GM18517 (cell line): ENCODE data around the gene PTPRZ1.
A peak's percentile ranks its signal among the peaks of the same experiment; 100 is the strongest.

Experiments used
- ATAC-seq: cut with Tn5 transposase; IDR thresholded peaks from one replicate; pipeline ENCODE4 v1.9.1; 2021; ENCODE audit warnings: mild to moderate bottlenecking, moderate library complexity; ENCODE audit not compliant: unreplicated experiment

Gene PTPRZ1

DNA sequence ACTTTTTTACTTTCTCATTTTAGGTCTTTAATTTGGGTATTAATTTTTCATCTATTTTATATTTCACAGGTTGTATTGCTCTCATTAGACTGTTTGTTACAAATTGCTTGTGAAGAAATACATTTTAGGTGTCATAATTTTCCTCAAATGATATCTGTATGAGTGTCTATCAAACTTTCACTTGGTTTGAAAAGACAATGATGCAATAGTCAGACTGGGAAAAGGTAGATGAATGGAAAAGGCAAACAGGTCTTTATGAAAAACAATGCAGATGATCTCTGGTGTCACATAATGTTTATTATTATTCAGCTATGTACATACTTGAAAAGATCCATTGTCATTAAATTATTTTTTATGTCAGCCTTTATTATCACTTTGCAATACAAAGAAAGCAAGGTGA, 80.2 kb downstream of the PTPRZ1 start:
- no peak for ATAC-seq

GRCh38 chr7:121953601-121954000, 80.6 kb downstream of the PTPRZ1 start:
- ATAC-seq = no peak

- no peak for ATAC-seq
Measured at GRCh38 chr7:121954803-121955202, 81.8 kb downstream of the PTPRZ1 start.

DNA sequence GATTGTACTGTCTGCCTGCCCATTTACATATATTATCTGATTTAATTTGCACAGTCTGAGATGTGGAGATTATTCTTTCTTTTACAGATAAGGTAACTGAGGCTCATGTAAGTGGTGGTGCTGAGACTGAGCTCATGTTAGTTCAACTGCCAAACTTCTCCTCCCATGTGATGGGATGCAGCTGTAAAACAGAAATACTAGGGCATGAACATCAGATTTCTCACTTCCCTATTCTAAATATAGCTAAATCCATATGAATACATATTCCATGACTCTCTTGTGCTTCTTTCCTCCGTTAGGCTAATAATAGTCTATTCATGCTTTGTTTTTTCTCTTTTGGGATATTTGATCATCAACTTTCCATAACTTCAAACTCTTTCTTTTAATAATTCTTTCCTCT, 84.7 kb downstream of the PTPRZ1 start:
- ATAC-seq = no peak

- no peak for ATAC-seq
Measured at GRCh38 chr7:121960678-121961077, 87.7 kb downstream of the PTPRZ1 start.

GRCh38 chr7:121961089-121961867, 88.3 kb downstream of the PTPRZ1 start:
- ATAC-seq = no peak

DNA sequence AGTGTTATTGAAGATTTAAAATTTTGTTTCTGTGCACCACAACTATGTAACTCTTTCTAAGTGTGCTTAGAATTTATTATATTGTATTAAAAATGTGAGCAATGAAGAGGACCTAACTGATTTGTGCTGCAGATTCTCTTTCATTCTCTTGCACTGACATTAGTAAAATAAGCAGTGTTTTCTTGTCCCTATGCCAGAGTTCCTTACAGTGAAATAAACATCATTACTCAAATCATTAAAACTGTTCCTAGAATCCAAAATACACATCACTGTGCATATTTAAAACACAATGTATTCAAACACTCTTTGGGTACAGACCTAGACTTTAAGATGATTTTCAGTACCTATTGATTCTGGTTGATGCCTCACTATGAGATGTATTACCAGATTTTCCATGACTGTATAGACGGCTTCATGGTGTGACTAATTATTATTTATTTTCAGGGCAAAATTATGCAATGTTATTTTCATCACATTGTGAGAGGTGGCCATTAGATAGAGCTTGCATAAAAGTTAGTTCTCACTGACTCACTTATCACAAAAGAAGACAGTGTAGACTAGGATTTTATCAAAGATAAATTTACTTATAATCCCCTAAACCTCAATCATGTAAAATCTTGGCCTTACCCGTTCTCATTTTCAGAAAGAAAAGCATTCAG, 93.4 kb downstream of the PTPRZ1 start:
- no peak for ATAC-seq

DNA sequence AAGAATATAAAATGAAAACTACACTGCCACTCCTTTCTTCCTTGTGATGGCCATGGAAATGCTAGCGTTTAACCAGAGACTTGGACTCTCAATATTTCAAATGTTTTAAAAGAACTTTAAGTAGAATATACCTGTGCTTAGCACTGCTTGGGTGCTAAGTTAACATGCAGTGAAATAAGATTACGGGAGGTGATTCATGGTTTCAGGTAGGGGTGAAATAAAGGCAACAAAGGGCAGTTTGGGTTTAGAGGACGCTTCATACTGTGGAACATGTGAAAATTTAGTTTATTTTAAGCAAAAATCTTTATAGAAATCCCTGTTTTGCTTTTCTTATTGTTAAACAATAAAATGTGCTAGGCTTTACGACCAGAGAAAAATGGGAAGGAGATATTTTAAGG, 94.0 kb downstream of the PTPRZ1 start:
- ATAC-seq = no peak

- ATAC-seq = no peak
Measured at GRCh38 chr7:121985476-121986030, 112.6 kb downstream of the PTPRZ1 start.

GRCh38 chr7:121992068-121992467, 119.1 kb downstream of the PTPRZ1 start:
- no peak for ATAC-seq

- ATAC-seq = peak; percentile 95
Measured at GRCh38 chr7:121994625-121995410, 121.9 kb downstream of the PTPRZ1 start.

- ATAC-seq = no peak
Measured at GRCh38 chr7:122006687-122007086, 133.7 kb downstream of the PTPRZ1 start.

DNA sequence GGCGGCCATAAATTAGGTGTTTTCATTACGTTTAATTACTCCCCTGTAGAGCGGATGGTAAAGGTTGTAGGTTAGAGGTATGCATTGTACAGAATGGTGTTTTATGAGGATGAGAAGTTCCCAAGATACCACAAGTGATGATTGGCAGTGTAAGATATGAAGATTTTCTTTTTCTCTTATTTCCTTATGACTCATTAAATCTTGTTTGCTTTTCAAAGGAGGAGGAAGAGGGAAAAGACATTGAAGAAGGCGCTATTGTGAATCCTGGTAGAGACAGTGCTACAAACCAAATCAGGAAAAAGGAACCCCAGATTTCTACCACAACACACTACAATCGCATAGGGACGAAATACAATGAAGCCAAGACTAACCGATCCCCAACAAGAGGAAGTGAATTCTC, 137.2 kb downstream of the PTPRZ1 start:
- ATAC-seq = no peak

- peak; percentile 59 for ATAC-seq
Measured at GRCh38 chr7:122013065-122013464, 140.1 kb downstream of the PTPRZ1 start.

DNA sequence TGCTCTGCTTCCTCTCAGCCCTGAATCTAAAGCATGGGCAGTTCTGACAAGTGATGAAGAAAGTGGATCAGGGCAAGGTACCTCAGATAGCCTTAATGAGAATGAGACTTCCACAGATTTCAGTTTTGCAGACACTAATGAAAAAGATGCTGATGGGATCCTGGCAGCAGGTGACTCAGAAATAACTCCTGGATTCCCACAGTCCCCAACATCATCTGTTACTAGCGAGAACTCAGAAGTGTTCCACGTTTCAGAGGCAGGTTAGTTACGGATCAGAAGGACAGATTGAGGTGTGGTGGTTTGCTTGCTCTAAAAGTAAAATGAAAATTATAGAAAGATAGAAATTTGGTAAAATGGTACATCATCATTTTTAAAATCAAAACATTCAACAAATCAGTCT, 140.7 kb downstream of the PTPRZ1 start:
- no peak for ATAC-seq

GRCh38 chr7:122014697-122015096, 141.7 kb downstream of the PTPRZ1 start:
- no peak for ATAC-seq

GRCh38 chr7:122018032-122018431, 145.1 kb downstream of the PTPRZ1 start:
- ATAC-seq = no peak

DNA sequence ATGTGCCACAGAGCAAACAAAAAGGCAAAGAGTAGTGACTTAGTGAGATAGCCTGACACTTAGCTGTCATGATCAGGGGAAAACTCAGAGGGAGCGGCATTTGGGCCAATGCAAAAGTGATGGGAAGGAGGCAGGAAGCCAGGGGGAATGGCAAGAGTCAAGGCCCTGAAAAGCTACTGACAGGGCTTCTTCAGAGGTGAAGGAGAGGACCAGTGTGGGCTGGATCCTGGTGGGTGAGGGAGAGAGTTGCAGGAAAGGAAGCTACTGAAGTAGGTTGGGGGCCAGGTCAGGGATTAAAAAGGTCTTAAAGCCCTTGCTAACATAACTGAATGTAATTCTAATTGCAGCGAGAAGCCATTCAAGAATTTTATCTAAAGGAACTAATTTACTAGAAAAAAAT, 154.1 kb downstream of the PTPRZ1 start:
- no peak for ATAC-seq

- ATAC-seq = no peak
Measured at GRCh38 chr7:122033641-122034040, 160.7 kb downstream of the PTPRZ1 start.

DNA sequence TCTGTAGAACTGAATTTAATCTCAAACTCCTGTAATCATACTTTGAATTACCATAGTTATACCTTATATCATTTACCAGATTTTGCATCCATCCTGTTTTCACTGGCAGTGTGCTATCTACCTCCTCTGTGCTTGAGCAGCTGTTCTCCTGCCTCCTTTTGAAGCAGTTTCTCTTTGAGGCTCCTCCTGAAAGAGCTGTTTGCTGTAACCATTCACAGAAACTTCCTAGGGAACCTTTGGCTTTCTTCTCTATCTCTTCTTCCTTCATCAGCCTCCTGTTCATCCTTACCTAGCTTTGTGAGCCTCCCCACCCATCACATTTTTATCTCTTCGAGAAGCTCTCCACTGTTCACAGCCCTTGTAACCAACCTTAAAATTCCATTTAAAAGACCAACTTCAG, 162.9 kb downstream of the PTPRZ1 start:
- ATAC-seq = no peak

- no peak for ATAC-seq
Measured at GRCh38 chr7:122038134-122038533, 165.2 kb downstream of the PTPRZ1 start.
